ACC112 (cell line): ENCODE data around the gene LUC7L2.
"Not testable (repeated sequence)": the region's sequence is repeated elsewhere in the genome, so short reads cannot be mapped to it uniquely, and the experiment has no call there.

Source experiments
- H2AFZ ChIP-seq: fragments of 200-600 bp; sonication (generic); one replicate; pipeline ENCODE4 v1.6.0; 2017; ENCODE audit warnings: antibody characterized with exemption, low read length; ENCODE audit not compliant: unreplicated experiment
- H3K27ac ChIP-seq: fragments of 200-600 bp; sonication (generic); 2 replicates; pipeline ENCODE4 v1.5.1; 2014; ENCODE audit warnings: low read depth, mild to moderate bottlenecking, antibody characterized with exemption, low read length, moderate library complexity
- H3K27me3 ChIP-seq: fragments of 200-600 bp; sonication (generic); 2 replicates; pipeline ENCODE4 v1.6.1; 2014; ENCODE audit warnings: mild to moderate bottlenecking, antibody characterized with exemption, low read length, moderate library complexity, mixed read lengths; ENCODE audit not compliant: insufficient read depth
- H3K36me3 ChIP-seq: fragments of 200-600 bp; sonication (generic); 2 replicates; pipeline ENCODE4 v1.6.1; 2016; ENCODE audit warnings: mild to moderate bottlenecking, antibody characterized with exemption, low read length, moderate library complexity, mixed read lengths; ENCODE audit not compliant: insufficient read depth
- H3K4me1 ChIP-seq: fragments of 200-600 bp; sonication (generic); one replicate; pipeline ENCODE4 v1.6.1; 2016; ENCODE audit warnings: low read length, mixed read lengths; ENCODE audit not compliant: insufficient read depth, unreplicated experiment, control insufficient read depth
- H3K4me3 ChIP-seq: fragments of 200-600 bp; sonication (generic); 2 replicates; pipeline ENCODE4 v1.5.1; 2014; ENCODE audit warnings: mild to moderate bottlenecking, low read depth, low read length
- H3K79me2 ChIP-seq: fragments of 200-600 bp; sonication (generic); one replicate; pipeline ENCODE4 v1.6.0; 2016; ENCODE audit warnings: low read length; ENCODE audit not compliant: control insufficient read depth, unreplicated experiment, insufficient read depth

The LUC7L2 gene

DNA sequence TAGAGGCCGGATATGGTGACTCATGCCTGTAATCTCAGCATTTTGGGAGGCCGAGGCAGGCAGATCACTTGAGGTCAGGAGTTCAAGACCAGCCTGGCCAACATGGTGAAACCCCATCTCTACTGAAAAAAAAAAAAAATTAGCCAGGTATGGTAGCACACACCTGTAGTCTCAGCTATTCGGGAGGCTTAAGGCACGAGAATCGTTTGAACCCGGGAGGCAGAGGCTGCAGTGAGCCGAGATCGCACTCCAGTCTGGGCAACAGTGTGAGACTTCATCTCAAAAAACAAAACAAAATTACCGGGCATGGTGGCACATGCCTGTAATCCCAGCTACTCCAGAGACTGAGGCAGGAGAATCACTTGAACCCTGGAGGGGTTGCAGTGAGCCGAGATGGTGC is 66.0 kb downstream of the LUC7L2 start:
- not testable (repeated sequence) for H3K36me3 ChIP-seq, H3K4me3 ChIP-seq

GRCh38 chr7:139426258-139427028 is 66.7 kb downstream of the LUC7L2 start:
- Histone ChIP-seq H3K36me3 (no peaks in the 10 kb centered on the region; the same call in none of the 2 replicates), H3K4me1 (no peaks in the 10 kb centered on the region), H3K4me3 (no peak overlapping the region), H2AFZ (no peak overlapping the region), H3K27me3 (no peaks in the 10 kb centered on the region), H3K79me2 (no peaks in the 10 kb centered on the region), H3K27ac (no peak overlapping the region)

More for the DNA sequence above, 66.0 kb downstream of the LUC7L2 start:
- not testable (repeated sequence) for H3K79me2 ChIP-seq, H2AFZ ChIP-seq, H3K27ac ChIP-seq, H3K4me1 ChIP-seq, H3K27me3 ChIP-seq

DNA sequence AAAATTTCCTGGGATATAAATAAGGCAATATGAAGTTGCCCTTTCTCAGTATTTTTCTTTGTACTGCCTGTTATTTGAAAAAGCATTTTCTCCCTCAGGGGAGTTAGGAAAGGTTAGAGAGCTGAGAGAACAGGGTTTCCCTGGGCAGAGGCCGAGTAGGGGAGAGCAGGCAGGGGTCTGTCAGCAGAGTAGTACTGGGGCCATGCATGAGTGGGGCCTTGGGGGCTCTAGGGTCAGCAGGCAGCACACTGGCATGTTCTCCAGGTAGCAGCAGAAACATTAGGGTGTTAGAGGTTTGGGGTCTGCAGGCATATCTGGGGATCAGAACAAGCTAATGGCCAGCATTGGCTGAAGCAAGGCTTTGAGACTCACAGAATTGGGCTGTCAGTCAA is 67.3 kb downstream of the LUC7L2 start:
- Histone ChIP-seq H3K4me1 (no peaks in the 10 kb centered on the region), H3K27me3 (no peaks in the 10 kb centered on the region), H3K4me3 (no peak overlapping the region), H2AFZ (no peak overlapping the region), H3K79me2 (no peaks in the 10 kb centered on the region), H3K36me3 (no peaks in the 10 kb centered on the region; the same call in 1 of the 2 replicates), H3K27ac (no peak overlapping the region)

- Histone ChIP-seq H3K27me3 (no peaks in the 10 kb centered on the region), H3K4me1 (no peaks in the 10 kb centered on the region), H3K36me3 (no peaks in the 10 kb centered on the region), H3K4me3 (no peak overlapping the region), H2AFZ (no peak overlapping the region), H3K79me2 (no peaks in the 10 kb centered on the region), H3K27ac (no peak overlapping the region)
These were observed 68.1 kb downstream of the LUC7L2 start for GRCh38 chr7:139427788-139428187.

DNA sequence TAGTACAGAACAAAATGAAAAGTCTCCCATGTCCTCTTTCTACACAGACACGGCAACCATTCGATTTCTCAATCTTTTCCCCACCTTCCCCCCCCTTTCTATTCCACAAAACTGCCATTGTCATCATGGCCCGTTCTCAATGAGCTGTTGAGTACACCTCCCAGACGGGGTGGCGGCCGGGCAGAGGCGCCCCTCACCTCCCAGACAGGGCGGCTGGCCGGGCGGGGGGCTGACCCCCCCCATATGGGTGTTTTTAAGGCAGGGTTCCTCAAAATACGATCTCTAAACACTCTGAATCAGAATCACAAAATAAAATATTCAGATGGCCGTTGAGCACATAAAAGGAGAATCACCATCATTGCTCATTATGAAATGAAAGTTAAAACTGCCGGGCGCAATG is 70.0 kb downstream of the LUC7L2 start:
- H3K27me3 ChIP-seq, H2AFZ ChIP-seq, H3K79me2 ChIP-seq, H3K4me3 ChIP-seq, H3K27ac ChIP-seq, H3K4me1 ChIP-seq, H3K36me3 ChIP-seq: not testable (repeated sequence)

- no peaks in the 10 kb centered on the region for H3K36me3 ChIP-seq
- H3K4me3 ChIP-seq, result no peak overlapping the region
- H3K27me3 ChIP-seq, result no peaks in the 10 kb centered on the region
- H2AFZ ChIP-seq, result no peak overlapping the region
- H3K4me1 ChIP-seq, result peaks cover 8% of the 10 kb centered on the region
- H3K79me2 ChIP-seq, result no peaks in the 10 kb centered on the region
- H3K27ac ChIP-seq, result no peak overlapping the region
These were observed 70.7 kb downstream of the LUC7L2 start for GRCh38 chr7:139430443-139430842.

DNA sequence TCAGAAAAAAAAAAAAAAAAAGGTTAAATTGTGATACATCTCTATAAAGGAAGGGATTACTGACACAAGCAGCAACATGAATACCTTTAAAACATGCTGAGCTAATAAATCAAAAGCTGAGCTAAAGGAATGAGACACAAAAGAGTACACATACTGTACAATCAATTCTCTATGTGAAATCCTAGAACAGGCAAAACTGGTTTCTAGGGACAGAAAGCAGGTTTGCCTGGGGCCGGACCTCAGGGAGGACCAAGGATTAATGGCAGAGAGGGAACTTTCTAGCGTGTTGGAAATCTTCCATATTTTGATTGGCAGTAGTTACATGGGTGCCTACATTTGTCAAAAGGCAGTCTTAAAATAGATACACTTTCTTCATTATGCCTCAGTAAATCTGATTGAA is 71.3 kb downstream of the LUC7L2 start:
- Histone ChIP-seq H3K27ac (no peak overlapping the region), H3K36me3 (no peaks in the 10 kb centered on the region), H3K4me3 (no peak overlapping the region), H3K79me2 (no peaks in the 10 kb centered on the region), H3K4me1 (peaks cover 8% of the 10 kb centered on the region), H3K27me3 (no peaks in the 10 kb centered on the region), H2AFZ (no peak overlapping the region)

GRCh38 chr7:139431459-139431858 is 71.8 kb downstream of the LUC7L2 start:
- Histone ChIP-seq H3K4me3 (no peak overlapping the region), H3K36me3 (no peaks in the 10 kb centered on the region), H2AFZ (no peak overlapping the region), H3K79me2 (no peaks in the 10 kb centered on the region), H3K27ac (no peak overlapping the region), H3K27me3 (no peaks in the 10 kb centered on the region), H3K4me1 (peaks cover 8% of the 10 kb centered on the region)

DNA sequence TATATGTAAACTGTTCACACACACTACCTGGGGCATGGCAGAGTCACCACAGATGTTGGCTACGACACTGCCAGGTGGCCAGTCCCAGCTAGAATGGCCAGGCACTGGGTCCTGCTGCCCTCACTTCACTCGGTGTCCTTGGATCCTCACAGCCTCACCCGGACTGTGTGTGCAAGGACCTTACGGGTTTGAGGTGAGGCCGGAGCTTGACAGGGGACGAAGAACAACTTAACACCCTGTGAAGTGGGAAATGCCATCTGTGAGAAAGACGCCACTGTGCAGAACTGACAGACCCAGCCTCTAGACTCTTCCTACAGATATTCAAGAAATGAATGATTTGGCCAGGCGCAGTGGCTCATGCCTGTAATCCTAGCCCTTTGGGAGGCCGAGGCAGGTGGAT is 77.1 kb downstream of the LUC7L2 start:
- Histone ChIP-seq H3K4me1 (peaks cover 8% of the 10 kb centered on the region), H3K4me3 (no peak overlapping the region), H3K27ac (no peak overlapping the region), H2AFZ (no peak overlapping the region), H3K36me3 (no peaks in the 10 kb centered on the region), H3K79me2 (no peaks in the 10 kb centered on the region), H3K27me3 (no peaks in the 10 kb centered on the region)

DNA sequence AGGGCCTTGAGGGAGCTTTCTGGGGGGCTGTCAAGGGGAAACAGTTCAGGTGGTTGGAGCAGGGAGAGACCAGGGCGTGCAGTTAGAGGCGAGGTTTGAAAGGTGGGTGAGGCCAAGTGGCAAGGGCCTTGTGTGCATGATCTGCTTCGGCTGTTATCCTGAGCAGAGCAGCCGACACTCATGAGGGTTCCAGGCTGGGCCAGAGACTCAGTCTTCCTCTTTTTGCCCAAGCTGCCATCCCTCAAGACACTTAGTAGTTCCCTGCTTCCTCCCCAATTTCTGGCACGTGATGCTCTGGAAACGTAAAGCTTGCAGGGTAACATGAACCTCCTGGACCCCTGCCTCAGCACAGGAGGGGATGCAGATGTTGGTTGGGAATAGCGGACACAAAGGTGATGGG is 79.7 kb downstream of the LUC7L2 start:
- H3K36me3 ChIP-seq, result no peaks in the 10 kb centered on the region
- H3K4me3 ChIP-seq, result no peak overlapping the region
- H3K79me2 ChIP-seq, result no peaks in the 10 kb centered on the region
- H3K27me3 ChIP-seq, result no peaks in the 10 kb centered on the region
- peaks cover under 1% of the 10 kb centered on the region for H3K4me1 ChIP-seq
- H3K27ac ChIP-seq, result no peak overlapping the region
- H2AFZ ChIP-seq, result no peak overlapping the region

- Histone ChIP-seq H3K27ac (no peak overlapping the region), H3K4me3 (no peak overlapping the region), H2AFZ (no peak overlapping the region), H3K4me1 (no peaks in the 10 kb centered on the region), H3K27me3 (no peaks in the 10 kb centered on the region), H3K79me2 (no peaks in the 10 kb centered on the region), H3K36me3 (no peaks in the 10 kb centered on the region)
These were observed 82.3 kb downstream of the LUC7L2 start for GRCh38 chr7:139441961-139442360.
